GM12873 (cell line): ENCODE results near the gene DNAJC5G.

Source experiments
- TF ChIP-seq, protein P1 (sequence below): IDR thresholded peaks from 2 replicates; pipeline ENCODE4 v1.5.1; 2012; ENCODE audit warnings: low read depth, mild to moderate bottlenecking, moderate library complexity, low read length, control low read depth; ENCODE audit not compliant: insufficient read depth; ENCODE audit errors: missing control alignments

The DNAJC5G gene

DNA sequence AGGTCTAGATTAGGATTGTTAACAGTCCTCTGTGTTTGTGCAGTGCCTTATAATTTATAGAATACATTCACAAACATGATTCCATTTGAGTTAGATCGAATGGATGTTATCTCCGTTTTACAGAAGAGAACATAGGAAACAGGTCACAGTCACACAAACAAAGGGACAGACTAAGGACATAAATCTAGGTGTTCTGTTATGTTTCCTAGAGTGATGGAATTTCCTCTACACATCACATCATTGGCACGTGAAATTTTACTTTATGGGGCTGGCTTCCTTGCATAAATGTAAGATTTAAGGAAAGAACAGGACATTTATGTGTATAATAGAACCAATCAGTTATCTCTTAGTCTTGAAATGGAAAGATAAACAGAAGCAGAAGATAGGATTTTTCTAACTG, 13.4 kb downstream of the DNAJC5G start:
- TF ChIP-seq, protein P1, sequence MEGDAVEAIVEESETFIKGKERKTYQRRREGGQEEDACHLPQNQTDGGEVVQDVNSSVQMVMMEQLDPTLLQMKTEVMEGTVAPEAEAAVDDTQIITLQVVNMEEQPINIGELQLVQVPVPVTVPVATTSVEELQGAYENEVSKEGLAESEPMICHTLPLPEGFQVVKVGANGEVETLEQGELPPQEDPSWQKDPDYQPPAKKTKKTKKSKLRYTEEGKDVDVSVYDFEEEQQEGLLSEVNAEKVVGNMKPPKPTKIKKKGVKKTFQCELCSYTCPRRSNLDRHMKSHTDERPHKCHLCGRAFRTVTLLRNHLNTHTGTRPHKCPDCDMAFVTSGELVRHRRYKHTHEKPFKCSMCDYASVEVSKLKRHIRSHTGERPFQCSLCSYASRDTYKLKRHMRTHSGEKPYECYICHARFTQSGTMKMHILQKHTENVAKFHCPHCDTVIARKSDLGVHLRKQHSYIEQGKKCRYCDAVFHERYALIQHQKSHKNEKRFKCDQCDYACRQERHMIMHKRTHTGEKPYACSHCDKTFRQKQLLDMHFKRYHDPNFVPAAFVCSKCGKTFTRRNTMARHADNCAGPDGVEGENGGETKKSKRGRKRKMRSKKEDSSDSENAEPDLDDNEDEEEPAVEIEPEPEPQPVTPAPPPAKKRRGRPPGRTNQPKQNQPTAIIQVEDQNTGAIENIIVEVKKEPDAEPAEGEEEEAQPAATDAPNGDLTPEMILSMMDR = no peak

DNA sequence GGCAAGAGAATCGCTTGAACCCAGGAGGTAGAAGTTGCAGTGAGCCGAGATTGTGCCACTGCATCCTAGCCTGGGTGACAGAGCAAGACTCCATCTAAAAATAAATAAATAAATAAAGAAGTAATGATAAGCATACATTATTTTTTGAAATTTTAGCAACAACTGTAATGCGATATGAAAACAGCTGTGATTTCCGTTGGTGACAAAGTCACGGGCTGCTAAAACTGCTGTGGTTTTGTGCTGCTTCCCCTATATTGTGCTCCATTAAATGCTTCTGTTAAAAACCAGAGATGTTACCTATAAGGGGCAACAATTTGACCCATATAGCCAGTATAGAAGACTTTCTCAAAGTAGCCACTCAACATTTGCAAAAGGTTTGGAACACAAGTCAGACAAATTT, 15.3 kb downstream of the DNAJC5G start:
- TF ChIP-seq, protein P1 = no peak

DNA sequence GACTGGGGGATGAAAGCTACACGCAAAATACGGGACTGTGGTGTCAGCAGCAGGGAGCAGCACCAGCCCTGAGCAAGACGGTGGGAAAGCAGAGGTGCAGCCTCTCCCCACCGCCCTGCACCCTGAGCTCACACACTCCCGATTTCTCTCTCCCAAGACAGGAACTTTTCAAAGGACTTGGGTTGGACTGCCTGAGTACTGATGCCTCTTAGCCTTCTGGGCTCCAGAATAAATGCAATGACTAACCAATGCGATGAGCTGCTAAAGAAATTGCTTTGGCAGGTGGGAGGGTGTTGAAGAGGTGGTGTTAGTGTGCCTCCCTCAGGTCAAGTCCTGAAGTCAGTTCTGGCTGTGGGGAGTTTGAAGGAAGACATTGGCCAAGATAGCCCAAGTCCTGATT, 16.6 kb downstream of the DNAJC5G start:
- TF ChIP-seq, protein P1 = peak; percentile 27

DNA sequence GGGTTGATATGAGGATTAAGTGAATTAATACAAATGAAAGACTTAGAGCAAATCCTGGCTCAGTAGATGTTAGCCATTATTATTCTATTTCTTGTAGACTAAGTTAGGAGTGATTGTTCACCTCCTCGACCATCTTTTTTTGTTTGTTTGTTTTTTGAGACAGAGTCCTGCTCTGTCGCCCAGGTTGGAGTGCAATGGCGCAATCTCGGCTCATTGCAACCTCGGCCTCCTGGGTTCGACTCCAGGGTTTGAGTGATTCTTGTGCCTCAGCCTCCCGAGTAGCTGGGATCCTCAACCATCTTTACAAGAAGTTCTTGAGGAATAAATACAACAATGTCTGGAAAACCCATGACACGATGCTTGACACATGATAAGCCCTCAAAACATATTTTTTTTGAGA, 19.7 kb downstream of the DNAJC5G start:
- TF ChIP-seq, protein P1 = no peak

DNA sequence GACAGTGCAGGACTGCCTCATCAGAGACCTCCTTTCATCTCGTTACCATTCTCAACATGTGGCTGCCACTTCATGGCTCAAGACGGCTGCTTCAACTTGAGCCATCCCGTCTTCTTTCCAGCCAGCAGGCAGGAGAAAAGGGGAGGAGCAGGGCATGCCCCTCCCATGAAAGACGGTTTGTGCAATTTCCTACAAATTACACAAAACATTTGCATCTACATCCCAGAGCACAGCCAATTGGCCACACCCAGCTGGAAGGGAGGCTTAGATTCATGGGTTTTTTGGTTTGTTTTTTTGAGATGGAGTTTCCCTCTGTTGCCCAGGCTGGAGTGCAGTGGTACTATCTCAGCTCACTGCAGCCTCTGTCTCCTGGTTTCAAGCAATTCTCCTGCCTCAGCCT, 21.2 kb downstream of the DNAJC5G start:
- TF ChIP-seq, protein P1 = no peak

DNA sequence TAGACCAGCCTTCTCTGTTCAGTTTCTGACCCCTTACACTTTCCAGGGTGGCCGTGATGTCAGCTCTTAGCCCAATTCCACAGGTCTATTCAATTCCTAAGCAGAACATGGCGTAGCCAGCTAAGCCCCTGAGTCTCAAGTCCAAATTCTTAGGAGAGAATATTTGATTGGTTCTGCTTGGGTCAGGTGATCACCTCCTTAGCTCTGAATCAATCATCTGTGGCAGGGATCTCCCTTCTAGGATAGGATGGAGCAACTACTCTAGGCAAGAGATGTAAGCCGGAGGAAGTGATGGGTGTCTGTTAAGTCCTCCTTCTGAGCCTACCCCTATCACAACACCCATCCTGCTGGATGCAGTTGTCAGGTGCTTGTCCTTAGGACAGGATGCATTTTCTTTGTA, 22.0 kb downstream of the DNAJC5G start:
- TF ChIP-seq, protein P1 = no peak

DNA sequence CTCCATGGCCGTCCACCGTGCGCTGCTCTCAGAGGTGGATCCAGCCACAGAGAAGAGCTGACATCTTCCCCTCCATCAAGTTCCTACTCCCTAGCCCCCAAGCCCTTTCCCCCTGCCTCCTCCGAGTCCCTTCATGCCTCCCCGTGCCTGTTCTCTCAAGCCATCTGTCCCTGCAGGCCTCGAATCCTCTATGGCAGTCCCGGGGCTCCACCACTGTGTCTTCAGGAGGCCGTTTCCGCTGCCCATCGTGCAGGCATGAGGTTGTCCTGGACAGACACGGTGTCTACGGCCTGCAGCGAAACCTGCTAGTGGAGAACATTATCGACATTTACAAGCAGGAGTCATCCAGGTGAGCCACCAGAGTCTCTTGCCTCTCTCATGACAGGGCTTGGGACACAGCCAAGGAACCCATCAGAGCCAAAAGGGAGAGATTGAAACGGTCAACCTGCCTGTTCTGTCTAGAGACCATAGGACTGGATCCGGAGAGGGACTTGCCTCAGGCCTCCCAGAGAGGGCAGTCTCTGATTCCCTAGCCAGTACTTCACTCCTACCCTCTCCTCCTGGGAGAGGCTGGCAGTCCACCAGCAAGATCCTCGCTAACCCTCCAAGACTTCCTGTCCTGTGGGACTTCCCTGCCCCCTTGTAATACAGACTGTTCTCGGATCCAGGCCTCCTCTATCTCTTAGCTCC, 23.3 kb downstream of the DNAJC5G start:
- TF ChIP-seq, protein P1 = no peak
